ENCODE measurements around the gene HOXD9. TPM values are rescaled to one million over a fixed set of nuclear protein-coding genes. Genes with fewer than 3 reads are reported as not detected.
A peak's percentile ranks its signal among the peaks of the same experiment; 100 is the strongest.

Gene HOXD9
- total RNA-seq: 12.5 TPM

GRCh38 chr2:176122683-176123410 is at the start of gene HOXD9:
TSS of gene HOXD9 (plus strand) at chr2:176122719. CDS start at chr2:176122769, 50 bp downstream.
- H3K27me3 ChIP-seq: no peaks in the 10 kb centered on the region

GRCh38 chr2:176072951-176073904 is 49.3 kb upstream of the HOXD9 start:
- no peak overlapping the region for H3K27ac ChIP-seq
- intact Hi-C loops (cut with DNase I): no loop called here
- H3K36me3 ChIP-seq: no peaks in the 10 kb centered on the region
- no peaks in the 10 kb centered on the region for H3K27me3 ChIP-seq
- H3K4me1 ChIP-seq: no peaks in the 10 kb centered on the region
- no peak for TF ChIP-seq CTCF (IDR thresholded peaks at IDR 0.05)
- TF ChIP-seq POLR2AphosphoS5 (IDR thresholded peaks at IDR 0.05; ENCODE audit: insufficient read depth in 1 of 2, low read depth in 1 of 2): no peak
- no peak for TF ChIP-seq POLR2A (IDR thresholded peaks at IDR 0.05)
- H3K9me3 ChIP-seq: no peaks in the 10 kb centered on the region
- no peak for DNase-seq (ENCODE audit: extremely low spot score in 2 of 2)
- no peak overlapping the region for H3K4me3 ChIP-seq

More at GRCh38 chr2:176122683-176123410, at the start of gene HOXD9:
- TF ChIP-seq CTCF (IDR thresholded peaks at IDR 0.05) (no peak), POLR2A (IDR thresholded peaks at IDR 0.05) (no peak), POLR2AphosphoS5 (IDR thresholded peaks at IDR 0.05; ENCODE audit: insufficient read depth in 1 of 2, low read depth in 1 of 2) (peak in 1 of 2 donors; percentile 1)
- no peaks in the 10 kb centered on the region for H3K36me3 ChIP-seq
- peaks cover 5% of the 10 kb centered on the region for H3K4me1 ChIP-seq
- DNase-seq (ENCODE audit: extremely low spot score in 2 of 2): no peak
- peak within 1 kb of the TSS; percentile 33 to 47 for H3K4me3 ChIP-seq
- H3K9me3 ChIP-seq: no peaks in the 10 kb centered on the region
- peak within 1 kb of the TSS; percentile 77 for H3K27ac ChIP-seq
- intact Hi-C loops (cut with DNase I): loop anchor here (5.0 to 10.0 kb wide), 2 partner anchors 694 to 1022 kb away; no protein-coding TSS in a partner anchor

- no peaks in the 10 kb centered on the region for H3K27me3 ChIP-seq
- peak overlapping the region; percentile 17 to 29 for H3K4me3 ChIP-seq
- TF ChIP-seq CTCF (IDR thresholded peaks at IDR 0.05) (no peak), POLR2AphosphoS5 (IDR thresholded peaks at IDR 0.05; ENCODE audit: insufficient read depth in 1 of 2, low read depth in 1 of 2) (no peak), POLR2A (IDR thresholded peaks at IDR 0.05) (no peak)
- H3K9me3 ChIP-seq: no peaks in the 10 kb centered on the region
- H3K27ac ChIP-seq: no peak overlapping the region
- no peaks in the 10 kb centered on the region for H3K36me3 ChIP-seq
- no peak for DNase-seq (ENCODE audit: extremely low spot score in 2 of 2)
- H3K4me1 ChIP-seq: peaks cover 9% of the 10 kb centered on the region
- intact Hi-C loops (cut with DNase I): loop anchor here (5.0 kb wide), 1 partner anchor 73 kb away; the partner anchor contains the start of gene LNPK
Measured at GRCh38 chr2:176074919-176075425, 47.5 kb upstream of the HOXD9 start.

DNA sequence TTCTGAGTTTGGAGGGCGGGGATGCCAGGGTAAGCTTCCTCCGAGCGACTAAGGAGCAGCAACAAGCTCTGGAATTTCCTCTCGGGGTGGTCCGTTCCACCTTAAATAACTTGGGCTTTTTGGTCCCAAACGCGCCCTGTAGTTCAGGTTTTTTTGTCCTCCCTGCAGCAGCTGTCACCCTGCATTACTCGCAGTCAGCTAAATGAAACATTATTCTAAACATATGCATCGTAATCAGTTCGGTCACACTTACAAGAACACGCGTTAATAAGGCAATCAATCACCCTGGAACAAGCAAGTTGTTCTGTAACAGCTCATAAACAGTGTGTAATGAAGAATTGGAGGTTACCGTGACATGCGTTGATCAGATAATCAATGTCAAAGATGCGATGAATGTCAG is 47.0 kb upstream of the HOXD9 start:
- intact Hi-C loops (cut with DNase I): loop anchor here (5.0 kb wide), 1 partner anchor 73 kb away; the partner anchor contains the start of gene LNPK
- Histone ChIP-seq H3K9me3 (no peaks in the 10 kb centered on the region), H3K27ac (peak overlapping the region; percentile 93), H3K4me1 (peaks cover 9% of the 10 kb centered on the region), H3K36me3 (no peaks in the 10 kb centered on the region), H3K27me3 (peaks cover 1% of the 10 kb centered on the region), H3K4me3 (peak overlapping the region; percentile 17 to 29)
- TF ChIP-seq POLR2AphosphoS5 (IDR thresholded peaks at IDR 0.05; ENCODE audit: insufficient read depth in 1 of 2, low read depth in 1 of 2) (no peak), CTCF (IDR thresholded peaks at IDR 0.05) (no peak), POLR2A (IDR thresholded peaks at IDR 0.05) (no peak)
- DNase-seq (ENCODE audit: extremely low spot score in 2 of 2): no peak
